ENCODE results near the gene CYTH2.
A peak's percentile ranks its signal among the peaks of the same experiment; 100 is the strongest.

The CYTH2 gene

DNA sequence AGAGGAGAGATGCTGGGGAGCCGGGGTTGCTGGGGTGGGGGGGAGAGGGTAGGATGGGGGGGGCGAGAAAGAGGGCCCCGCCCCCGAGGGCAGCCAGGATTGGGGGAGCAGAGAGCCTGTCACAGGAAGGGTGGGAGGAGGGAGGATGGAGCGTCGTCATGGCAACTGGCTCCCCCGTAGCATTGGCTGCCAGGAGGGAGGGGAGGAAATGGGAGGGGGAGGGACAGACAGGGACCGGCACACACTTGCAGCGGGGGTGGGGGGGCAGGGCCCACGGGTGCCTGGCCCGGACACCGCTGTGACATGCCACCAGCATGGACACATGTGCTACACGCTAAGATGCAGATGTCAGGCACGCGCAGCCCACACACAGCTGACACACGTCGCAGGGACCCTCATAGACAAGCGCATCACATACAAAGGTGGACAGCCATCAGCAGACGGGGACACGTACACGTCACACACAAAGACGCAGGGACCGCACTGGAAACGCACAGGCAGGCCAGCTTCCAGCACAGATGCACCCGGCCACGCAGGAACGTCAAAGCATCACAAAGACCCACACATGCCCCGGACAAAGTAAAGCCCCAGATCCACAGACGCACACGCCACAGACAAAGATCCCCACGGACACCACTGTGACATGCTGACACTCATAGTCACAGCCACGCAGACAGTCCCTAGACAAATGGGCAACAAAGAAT lies 42.8 kb downstream of the CYTH2 start, which contains the start of gene LMTK3:
LMTK3 (minus strand) TSS at position 36 of the 704 bp plus-strand sequence. CDS start 259 bp downstream, outside the sequence.
- TF ChIP-seq CTCF (IDR thresholded peaks at IDR 0.05; ENCODE audit: low read depth, low read length), result no peak
- H3K4me1 ChIP-seq, result 0 out of 2 replicates have a peak, but pooled peaks cover 2% of the 10 kb centered on the region
- H3K27me3 ChIP-seq, result no peaks in the 10 kb centered on the region; the same call in 1 of the 2 replicates
- no peaks in the 10 kb centered on the region for H3K9me3 ChIP-seq
- peak within 1 kb of the TSS; percentile 68 for H3K4me3 ChIP-seq (ENCODE audit: low read depth, low read length)
- no peaks in the 10 kb centered on the region for H3K36me3 ChIP-seq
- DNase-seq, result peak; percentile 77

DNA sequence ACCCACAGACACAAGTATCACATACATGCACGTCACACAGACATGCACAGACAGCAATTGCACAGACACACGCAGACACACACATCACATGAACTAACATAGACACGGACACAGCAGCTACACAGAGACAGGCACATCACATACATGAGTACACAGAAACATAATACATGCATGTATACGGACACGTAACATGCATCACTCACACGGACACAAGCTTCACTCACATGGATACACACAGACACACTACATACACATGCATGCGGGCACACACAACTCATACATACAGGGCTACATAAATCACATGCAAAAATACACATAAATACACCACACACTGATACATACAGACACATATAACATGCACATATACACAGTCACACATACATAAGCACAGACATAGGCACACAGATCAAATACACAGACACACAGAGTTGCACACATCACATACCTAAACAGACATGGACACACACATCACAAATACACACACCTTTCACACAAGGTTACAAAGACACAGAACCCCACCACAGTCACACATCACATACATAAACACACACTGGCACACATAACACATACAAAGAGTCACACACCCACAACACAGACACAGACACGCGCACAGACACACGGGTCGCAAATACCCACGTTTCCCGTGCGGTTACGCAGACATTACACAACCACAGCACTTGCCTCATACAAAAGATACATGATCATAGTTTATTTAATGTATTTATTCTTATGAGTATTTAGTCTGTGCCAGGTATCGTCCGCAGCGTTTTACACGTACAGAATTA lies 43.5 kb downstream of the CYTH2 start:
- Histone ChIP-seq H3K4me3 (ENCODE audit: low read depth, low read length) (peak overlapping the region; percentile 72; the same call in 1 of the 2 replicates), H3K9me3 (no peaks in the 10 kb centered on the region), H3K4me1 (0 out of 2 replicates have a peak, but pooled peaks cover 2% of the 10 kb centered on the region), H3K27me3 (no peaks in the 10 kb centered on the region; the same call in 1 of the 2 replicates), H3K36me3 (no peaks in the 10 kb centered on the region)
- DNase-seq, result no peak
- TF ChIP-seq CTCF (IDR thresholded peaks at IDR 0.05; ENCODE audit: low read depth, low read length), result no peak

- H3K4me3 ChIP-seq (ENCODE audit: low read depth, low read length), result peak overlapping the region; percentile 72
- no peaks in the 10 kb centered on the region for H3K9me3 ChIP-seq
- DNase-seq, result peak; percentile 81
- H3K36me3 ChIP-seq, result no peaks in the 10 kb centered on the region
- H3K4me1 ChIP-seq, result 0 out of 2 replicates have a peak, but pooled peaks cover 2% of the 10 kb centered on the region
- H3K27me3 ChIP-seq, result no peaks in the 10 kb centered on the region; the same call in 1 of the 2 replicates
- no peak for TF ChIP-seq CTCF (IDR thresholded peaks at IDR 0.05; ENCODE audit: low read depth, low read length)
Observed at GRCh38 chr19:48513289-48514122, 44.3 kb downstream of the CYTH2 start.

DNA sequence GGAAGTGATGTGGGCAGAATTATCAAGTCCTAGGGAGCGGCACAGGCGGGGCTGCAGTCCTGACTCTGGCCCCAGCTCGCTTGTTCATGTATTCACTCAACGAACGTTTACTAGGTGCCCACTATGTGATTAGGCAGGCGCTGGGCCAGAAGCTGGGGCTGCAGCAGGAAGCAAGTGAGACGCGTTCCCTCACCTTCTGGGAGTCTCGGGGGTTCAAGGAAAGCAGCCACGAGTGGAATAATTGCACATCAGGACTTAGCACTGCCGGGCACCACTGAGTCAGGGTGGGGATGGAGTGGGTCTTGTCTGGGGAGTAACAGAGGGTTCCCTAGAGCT lies 44.9 kb downstream of the CYTH2 start:
- H3K9me3 ChIP-seq, result no peaks in the 10 kb centered on the region
- H3K27me3 ChIP-seq, result no peaks in the 10 kb centered on the region; the same call in 1 of the 2 replicates
- peak overlapping the region; percentile 72 for H3K4me3 ChIP-seq (ENCODE audit: low read depth, low read length)
- TF ChIP-seq CTCF (IDR thresholded peaks at IDR 0.05; ENCODE audit: low read depth, low read length), result no peak
- H3K4me1 ChIP-seq, result 0 out of 2 replicates have a peak, but pooled peaks cover 2% of the 10 kb centered on the region
- DNase-seq, result no peak
- H3K36me3 ChIP-seq, result no peaks in the 10 kb centered on the region

DNA sequence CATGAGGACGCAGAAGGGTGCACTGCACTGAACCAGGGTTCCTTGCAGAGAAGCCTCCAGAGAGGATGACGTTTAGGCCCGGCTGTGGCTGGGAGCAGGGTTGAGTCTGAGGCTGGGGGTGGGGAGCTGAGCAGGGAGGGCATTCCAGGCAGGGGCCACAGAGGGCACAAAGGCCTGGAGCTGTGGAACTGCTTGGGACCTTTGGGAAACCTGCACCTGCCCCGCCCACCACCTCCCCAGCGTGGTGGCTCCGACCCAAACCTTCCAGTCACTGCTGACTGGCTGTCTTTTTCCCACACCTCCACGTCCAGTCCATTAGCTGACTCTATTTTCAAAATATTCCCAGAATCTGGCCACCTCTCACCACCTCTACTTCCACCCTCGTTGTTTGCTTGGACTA lies 47.4 kb downstream of the CYTH2 start:
- Histone ChIP-seq H3K36me3 (no peaks in the 10 kb centered on the region), H3K4me1 (no peaks in the 10 kb centered on the region), H3K27me3 (no peaks in the 10 kb centered on the region; the same call in 1 of the 2 replicates), H3K9me3 (no peaks in the 10 kb centered on the region), H3K4me3 (ENCODE audit: low read depth, low read length) (no peak overlapping the region)
- no peak for TF ChIP-seq CTCF (IDR thresholded peaks at IDR 0.05; ENCODE audit: low read depth, low read length)
- no peak for DNase-seq

Data from BE2C (cell line).